GM19395 (cell line): ENCODE results near the gene NAV2.

Experiments
- ATAC-seq: cut with Tn5 transposase; IDR thresholded peaks from one replicate; pipeline ENCODE4 v1.9.1; 2021; ENCODE audit warnings: mild to moderate bottlenecking, moderate library complexity; ENCODE audit not compliant: unreplicated experiment

The NAV2 gene

GRCh38 chr11:19739872-19740271 is 27.2 kb downstream of the NAV2 start:
- no peak for ATAC-seq

GRCh38 chr11:19740586-19740985 is 27.9 kb downstream of the NAV2 start:
- ATAC-seq: no peak

- peak; percentile 80 for ATAC-seq
Measured at GRCh38 chr11:19742588-19743292, 30.1 kb downstream of the NAV2 start.

GRCh38 chr11:19743622-19744021 is 31.0 kb downstream of the NAV2 start:
- ATAC-seq: no peak

- no peak for ATAC-seq
Measured at GRCh38 chr11:19744130-19744529, 31.5 kb downstream of the NAV2 start.

GRCh38 chr11:19746086-19746485 is 33.4 kb downstream of the NAV2 start:
- no peak for ATAC-seq

- no peak for ATAC-seq
Measured at GRCh38 chr11:19747634-19748033, 35.0 kb downstream of the NAV2 start.

- ATAC-seq: no peak
Measured at GRCh38 chr11:19751055-19751454, 38.4 kb downstream of the NAV2 start.

- ATAC-seq: no peak
Measured at GRCh38 chr11:19753451-19754106, 40.9 kb downstream of the NAV2 start.

GRCh38 chr11:19756675-19757475 is 44.2 kb downstream of the NAV2 start:
- no peak for ATAC-seq

GRCh38 chr11:19759389-19759788 is 46.8 kb downstream of the NAV2 start:
- no peak for ATAC-seq

- no peak for ATAC-seq
Measured at GRCh38 chr11:19762266-19762665, 49.6 kb downstream of the NAV2 start.

- no peak for ATAC-seq
Measured at GRCh38 chr11:19763330-19763729, 50.7 kb downstream of the NAV2 start.

- ATAC-seq: no peak
Measured at GRCh38 chr11:19766206-19766605, 53.6 kb downstream of the NAV2 start.

- no peak for ATAC-seq
Measured at GRCh38 chr11:19766810-19767209, 54.2 kb downstream of the NAV2 start.

GRCh38 chr11:19767627-19768151 is 55.1 kb downstream of the NAV2 start:
- ATAC-seq: no peak

GRCh38 chr11:19768197-19768596 is 55.6 kb downstream of the NAV2 start:
- no peak for ATAC-seq

GRCh38 chr11:19768815-19769214 is 56.2 kb downstream of the NAV2 start:
- no peak for ATAC-seq

- no peak for ATAC-seq
Measured at GRCh38 chr11:19769820-19770219, 57.2 kb downstream of the NAV2 start.

GRCh38 chr11:19770277-19770676 is 57.6 kb downstream of the NAV2 start:
- no peak for ATAC-seq

- ATAC-seq: no peak
Measured at GRCh38 chr11:19771463-19771862, 58.8 kb downstream of the NAV2 start.

GRCh38 chr11:19772480-19772879 is 59.8 kb downstream of the NAV2 start:
- ATAC-seq: no peak
